Urothelium cell line (cell line): Measurements from ENCODE around the gene ZNF532.
"Not testable (repeated sequence)": the region's sequence is repeated elsewhere in the genome, so short reads cannot be mapped to it uniquely, and the experiment has no call there.

ENCODE experiments used
- DNase-seq: peaks from one replicate; pipeline ENCODE4 v3.0.0; 2011; ENCODE audit warnings: low spot score, mixed read lengths
- FAIRE-seq: peaks from 2 replicates; lab custom pipeline; 2011; peaks lifted over from hg19 to GRCh38; lab: Jason Lieb, UNC

Gene ZNF532

GRCh38 chr18:58898010-58898799 is 33.5 kb downstream of the ZNF532 start:
- no peak for DNase-seq
- no peak for FAIRE-seq

GRCh38 chr18:58900015-58900649 is 35.5 kb downstream of the ZNF532 start:
- FAIRE-seq (no peak), DNase-seq (no peak)

- FAIRE-seq (no peak), DNase-seq (no peak)
Measured at GRCh38 chr18:58901143-58901542, 36.5 kb downstream of the ZNF532 start.

- DNase-seq (no peak), FAIRE-seq (no peak)
Measured at GRCh38 chr18:58901783-58902182, 37.1 kb downstream of the ZNF532 start.

- DNase-seq (no peak), FAIRE-seq (no peak)
Measured at GRCh38 chr18:58902961-58903360, 38.3 kb downstream of the ZNF532 start.

- no peak for DNase-seq
- FAIRE-seq = no peak
Measured at GRCh38 chr18:58903533-58903932, 38.9 kb downstream of the ZNF532 start.

- FAIRE-seq = no peak
- no peak for DNase-seq
Measured at GRCh38 chr18:58905777-58906428, 41.2 kb downstream of the ZNF532 start.

- DNase-seq (no peak), FAIRE-seq (no peak)
Measured at GRCh38 chr18:58908006-58908405, 43.3 kb downstream of the ZNF532 start.

- DNase-seq (no peak), FAIRE-seq (no peak)
Measured at GRCh38 chr18:58909521-58909920, 44.8 kb downstream of the ZNF532 start.

GRCh38 chr18:58911241-58911640 is 46.6 kb downstream of the ZNF532 start:
- FAIRE-seq (no peak), DNase-seq (no peak)

- DNase-seq (no peak), FAIRE-seq (no peak)
Measured at GRCh38 chr18:58911766-58912165, 47.1 kb downstream of the ZNF532 start.

GRCh38 chr18:58915006-58915799 is 50.5 kb downstream of the ZNF532 start:
- no peak for DNase-seq
- FAIRE-seq = no peak

- FAIRE-seq (no peak), DNase-seq (no peak)
Measured at GRCh38 chr18:58915995-58916394, 51.3 kb downstream of the ZNF532 start.

- not testable (repeated sequence) for DNase-seq, FAIRE-seq
Measured at GRCh38 chr18:58919934-58920333, 55.3 kb downstream of the ZNF532 start.

GRCh38 chr18:58922995-58923394 is 58.3 kb downstream of the ZNF532 start:
- no peak for DNase-seq
- no peak for FAIRE-seq

- no peak for DNase-seq
- no peak for FAIRE-seq
Measured at GRCh38 chr18:58924473-58924872, 59.8 kb downstream of the ZNF532 start.

GRCh38 chr18:58927659-58928058 is 63.0 kb downstream of the ZNF532 start:
- FAIRE-seq (no peak), DNase-seq (no peak)

GRCh38 chr18:58928386-58928785 is 63.7 kb downstream of the ZNF532 start:
- no peak for FAIRE-seq
- no peak for DNase-seq

- FAIRE-seq = no peak
Measured at GRCh38 chr18:58929206-58929605, 64.5 kb downstream of the ZNF532 start.

GRCh38 chr18:58934356-58934755 is 69.7 kb downstream of the ZNF532 start:
- FAIRE-seq (no peak), DNase-seq (no peak)

More at GRCh38 chr18:58929206-58929605, 64.5 kb downstream of the ZNF532 start:
- no peak for DNase-seq

GRCh38 chr18:58934933-58935577 is 70.4 kb downstream of the ZNF532 start:
- DNase-seq (no peak), FAIRE-seq (no peak)
